Inflammatory macrophage treated with lipopolysaccharide for 4 hours (primary cell): ENCODE results near the gene HPCA.
A peak's percentile ranks its signal among the peaks of the same experiment; 100 is the strongest.

Experiments
- DNase-seq: peaks from one replicate; pipeline ENCODE4 v3.0.0-alpha.2; 2020

Gene HPCA

DNA sequence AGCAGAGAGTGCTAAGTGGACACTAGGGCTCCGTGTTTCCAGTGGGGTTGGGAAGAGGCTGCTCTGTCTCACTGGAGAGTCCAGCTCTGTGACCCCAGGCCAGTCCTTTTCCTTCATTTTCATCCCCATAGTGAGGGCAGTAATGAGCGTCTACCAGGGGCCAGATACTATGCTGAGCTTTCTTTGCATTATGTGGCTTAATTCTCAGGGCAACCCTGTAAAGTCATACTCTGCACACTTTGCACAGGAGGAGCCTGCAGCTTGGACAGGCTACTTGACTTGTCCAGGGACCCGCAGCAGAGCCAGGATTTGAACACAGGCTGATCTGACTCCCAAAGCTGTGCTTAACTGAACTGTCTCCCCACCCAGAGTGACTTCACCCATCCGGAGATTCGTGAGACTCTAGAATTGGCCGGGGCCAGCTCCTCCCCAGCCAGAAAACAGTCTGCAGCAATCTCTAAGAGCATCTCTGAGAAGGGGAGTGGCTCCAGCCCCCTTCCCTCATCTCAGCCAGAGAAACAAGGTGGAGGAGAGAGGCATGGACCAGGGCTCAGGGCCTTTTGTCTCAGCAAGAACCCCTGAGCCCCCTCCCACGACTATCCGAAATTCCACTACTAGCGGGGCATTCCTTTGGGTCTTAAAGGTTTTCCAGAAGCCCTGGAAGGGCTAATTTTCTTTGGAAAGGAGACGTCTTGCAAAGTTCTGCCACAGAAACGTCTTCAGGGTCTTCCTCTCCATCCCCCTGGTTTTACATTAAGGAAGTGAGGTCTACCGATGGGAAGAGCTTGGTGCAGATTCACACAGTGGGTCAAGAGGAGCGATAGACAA lies 14.7 kb upstream of the HPCA start:
- DNase-seq = no peak

DNA sequence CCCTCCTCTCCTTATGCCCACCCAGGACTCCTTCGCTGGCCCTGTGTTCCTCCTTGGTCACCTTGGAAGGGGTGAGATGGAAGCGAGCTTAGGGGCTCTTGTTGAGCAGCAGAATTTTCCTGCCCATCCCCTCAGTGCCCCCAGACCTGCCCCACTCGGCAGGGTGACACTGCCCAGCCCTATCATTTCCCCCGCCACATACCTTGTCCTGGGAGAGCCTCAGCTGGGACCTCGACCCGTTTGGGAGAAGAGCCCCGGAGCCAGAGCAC lies 14.2 kb upstream of the HPCA start:
- DNase-seq = no peak

DNA sequence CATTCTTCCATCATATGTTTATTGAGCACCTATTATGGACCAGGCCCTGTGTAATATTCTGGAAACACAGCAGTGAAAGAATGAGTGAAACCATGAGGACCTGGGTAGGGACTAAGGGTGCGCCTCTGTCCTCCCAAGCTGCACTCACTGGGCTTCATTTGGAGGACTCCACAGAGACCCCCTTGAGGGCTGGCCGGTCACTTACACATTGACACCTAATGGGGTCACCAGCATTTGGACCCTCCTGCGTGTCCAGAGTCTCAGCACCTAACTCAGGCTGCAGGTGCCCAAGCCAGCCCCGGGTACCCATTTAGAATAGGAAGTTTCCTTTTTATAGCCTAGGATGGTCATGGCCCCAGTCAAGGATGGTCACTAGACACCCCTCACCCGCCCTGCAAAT lies 12.8 kb upstream of the HPCA start:
- DNase-seq = no peak

DNA sequence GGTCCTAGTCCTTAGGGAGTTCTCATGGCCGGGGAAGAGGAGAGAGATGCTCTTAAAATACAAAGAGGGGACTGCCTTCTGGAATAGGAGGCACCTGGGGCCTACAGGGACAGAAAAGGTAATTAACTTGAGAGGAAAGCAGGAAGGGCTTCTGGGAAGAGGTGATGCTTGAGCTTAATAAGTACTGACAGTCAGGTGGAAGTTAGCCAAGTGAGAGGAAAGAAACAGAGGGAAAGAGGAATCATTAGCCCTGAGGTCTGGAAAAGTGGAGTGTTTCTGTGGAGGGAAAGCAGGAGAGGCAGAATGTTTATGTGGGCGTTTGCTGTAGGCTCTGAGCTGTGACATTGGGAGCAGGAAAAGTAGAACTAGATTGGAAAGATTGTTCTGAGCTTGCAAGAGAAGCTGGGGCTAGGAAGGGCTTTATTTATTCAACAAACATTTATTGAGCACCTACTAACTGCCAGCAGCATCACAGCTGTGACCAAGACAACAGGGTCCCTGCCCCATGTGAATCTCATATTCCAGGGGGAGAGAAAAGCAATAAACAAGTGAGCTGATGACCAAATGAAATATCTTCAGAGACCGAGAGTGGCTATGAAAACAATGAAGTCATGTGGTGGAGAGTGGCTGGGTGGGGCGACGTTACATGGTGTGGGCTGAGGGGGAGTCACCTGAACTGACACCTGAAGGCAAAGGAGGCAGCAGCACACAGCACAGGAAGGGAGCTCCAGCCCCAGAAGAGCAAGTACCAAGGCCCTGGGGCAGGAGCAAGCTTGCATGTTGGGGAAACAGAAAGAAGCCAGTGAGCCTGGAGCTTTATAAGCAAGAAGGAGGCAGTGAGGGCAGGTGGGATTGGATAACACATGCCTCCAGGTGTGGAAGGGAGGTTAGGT lies 11.2 kb upstream of the HPCA start:
- no peak for DNase-seq

DNA sequence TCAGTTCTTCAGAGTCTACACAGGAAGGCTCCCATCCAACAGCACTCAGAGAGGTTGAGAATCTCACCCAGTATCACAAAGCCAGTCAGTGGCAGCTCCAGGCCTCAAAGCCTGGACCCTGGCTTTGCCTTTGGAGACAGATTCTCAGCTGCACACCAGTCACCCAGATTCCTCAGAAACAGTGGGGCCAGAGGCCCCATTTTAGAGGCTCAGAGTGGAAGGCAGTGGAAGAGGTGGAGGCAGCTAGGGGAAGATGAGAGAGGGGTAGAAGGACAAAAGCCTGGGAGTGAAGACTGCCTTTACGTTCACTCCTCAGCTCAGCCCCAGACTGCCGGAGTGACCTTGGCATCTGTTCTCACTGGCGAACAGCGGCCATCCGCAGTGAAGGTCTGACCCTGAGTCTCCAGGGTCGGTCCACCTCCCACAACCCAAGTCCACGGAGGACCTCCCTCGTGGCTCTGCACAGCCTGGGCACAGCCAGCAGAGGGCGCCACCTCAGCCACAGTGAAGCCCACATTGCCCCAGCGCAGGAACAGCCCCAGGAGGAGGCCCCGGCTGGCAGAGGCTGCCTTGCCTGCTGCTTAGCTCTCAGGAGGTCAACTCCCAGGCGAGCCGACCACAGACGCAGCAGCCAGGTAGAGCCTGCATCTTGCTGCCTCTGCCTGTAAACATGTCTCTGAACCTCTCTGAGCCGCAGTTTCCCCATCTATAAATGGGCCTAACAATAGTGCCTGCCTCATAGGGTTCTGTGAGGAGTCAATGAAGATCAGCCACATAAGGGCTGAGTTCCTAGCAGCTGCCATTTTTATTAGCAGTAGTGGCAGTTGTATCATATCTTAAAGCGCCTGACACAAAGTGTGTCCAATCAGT lies 9.7 kb upstream of the HPCA start:
- peak; percentile 65 for DNase-seq

DNA sequence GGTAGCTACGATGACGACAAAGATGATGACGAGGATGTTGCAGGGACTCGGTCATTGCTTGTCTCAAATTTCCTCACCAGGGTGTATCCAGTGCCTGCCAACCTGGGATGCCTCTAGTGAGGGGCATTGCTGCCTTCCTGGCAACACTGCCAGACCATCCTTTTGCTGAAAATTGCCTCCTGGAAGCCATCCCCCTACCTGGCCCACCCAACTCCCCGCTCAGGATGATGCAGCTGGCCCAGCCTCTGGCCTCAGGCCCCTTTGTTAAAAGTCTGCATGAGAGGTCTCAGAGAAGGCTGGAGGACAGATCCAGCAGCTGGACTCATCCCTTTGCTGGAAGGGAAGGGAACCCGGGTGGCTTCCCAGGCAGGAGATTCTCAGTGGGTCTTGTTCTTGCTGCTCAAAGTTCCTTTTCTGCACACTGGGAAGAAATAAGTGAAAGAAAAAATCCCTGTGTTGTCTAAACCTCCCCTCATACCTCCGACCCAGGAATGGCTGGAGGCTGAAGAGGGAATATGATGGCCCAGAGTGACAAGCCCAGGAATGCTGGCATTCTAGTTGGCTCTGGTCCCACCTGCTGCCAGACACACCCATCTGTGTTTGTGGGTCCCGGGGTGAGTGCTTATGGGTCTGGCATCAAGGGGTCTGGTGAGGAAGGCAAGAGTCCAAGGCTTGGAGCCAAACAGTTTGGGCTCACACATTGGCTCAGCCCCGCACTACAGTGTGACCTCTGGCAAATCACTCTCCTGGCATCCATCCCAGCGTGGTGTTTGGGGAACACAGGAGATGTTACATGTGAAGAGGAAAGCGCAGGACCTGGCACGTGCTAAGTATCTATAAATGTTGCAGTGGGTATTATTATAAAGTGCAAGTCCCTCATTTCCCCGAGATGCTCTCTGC lies 8.8 kb upstream of the HPCA start:
- no peak for DNase-seq

DNA sequence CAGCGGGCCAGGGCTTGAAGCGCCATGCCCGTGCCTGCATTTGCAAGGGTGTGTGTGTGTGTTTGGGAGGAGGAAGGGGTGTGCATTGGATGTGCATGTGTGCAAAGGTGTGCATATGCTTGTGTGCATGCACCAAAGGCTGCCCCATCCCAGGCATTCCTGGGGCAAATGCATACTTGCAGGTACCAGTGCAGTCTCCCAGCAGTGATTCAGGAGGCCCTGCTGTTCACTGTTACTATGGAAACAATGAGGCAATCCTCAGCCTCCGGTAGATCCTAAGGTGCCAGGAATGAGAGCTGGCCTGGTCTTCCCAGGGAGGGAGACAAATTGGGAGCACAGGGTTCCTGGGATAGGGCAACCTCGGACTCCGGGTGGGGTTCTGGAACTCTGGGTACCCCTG lies 8.1 kb upstream of the HPCA start:
- no peak for DNase-seq

DNA sequence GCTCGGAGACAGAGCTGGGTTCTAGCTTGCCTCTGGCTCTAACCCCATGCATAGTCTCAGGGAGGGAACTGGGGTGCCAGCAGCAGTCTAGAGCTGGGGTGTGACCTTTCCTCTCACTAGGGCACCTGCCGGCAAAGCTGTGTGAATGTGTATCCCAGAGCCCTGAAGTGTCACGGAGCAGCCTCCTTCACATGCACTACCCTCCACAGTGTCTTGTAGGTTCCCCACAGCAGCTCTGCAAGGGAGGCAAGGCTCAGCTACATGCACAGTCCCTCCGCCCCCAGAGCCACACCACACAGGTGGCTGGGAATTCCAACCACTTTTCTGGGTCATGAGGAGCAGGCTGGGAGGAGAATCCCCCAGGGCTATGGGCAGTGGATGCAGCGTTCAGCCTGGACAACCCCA lies 7.7 kb upstream of the HPCA start:
- no peak for DNase-seq

DNA sequence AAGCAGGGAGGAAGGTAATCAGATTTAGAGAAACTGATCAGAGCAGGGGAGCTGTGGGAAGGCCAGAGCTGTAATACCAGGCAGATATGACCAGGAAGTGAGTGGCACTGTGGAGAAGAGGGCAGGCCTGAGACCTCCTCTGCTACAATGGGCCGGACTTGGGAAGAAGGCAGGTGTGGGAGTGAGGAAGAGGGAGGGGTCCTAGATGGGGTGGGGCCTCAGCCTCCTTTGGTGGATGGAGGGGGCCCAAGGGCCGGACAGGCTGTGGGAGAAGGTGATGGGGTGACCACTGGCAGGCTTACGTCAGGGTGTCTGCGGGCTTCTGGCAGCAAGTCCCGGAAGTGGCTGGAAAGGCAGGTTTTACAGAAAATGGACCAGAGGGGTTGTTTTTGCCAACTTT lies 5.0 kb upstream of the HPCA start:
- DNase-seq = no peak

DNA sequence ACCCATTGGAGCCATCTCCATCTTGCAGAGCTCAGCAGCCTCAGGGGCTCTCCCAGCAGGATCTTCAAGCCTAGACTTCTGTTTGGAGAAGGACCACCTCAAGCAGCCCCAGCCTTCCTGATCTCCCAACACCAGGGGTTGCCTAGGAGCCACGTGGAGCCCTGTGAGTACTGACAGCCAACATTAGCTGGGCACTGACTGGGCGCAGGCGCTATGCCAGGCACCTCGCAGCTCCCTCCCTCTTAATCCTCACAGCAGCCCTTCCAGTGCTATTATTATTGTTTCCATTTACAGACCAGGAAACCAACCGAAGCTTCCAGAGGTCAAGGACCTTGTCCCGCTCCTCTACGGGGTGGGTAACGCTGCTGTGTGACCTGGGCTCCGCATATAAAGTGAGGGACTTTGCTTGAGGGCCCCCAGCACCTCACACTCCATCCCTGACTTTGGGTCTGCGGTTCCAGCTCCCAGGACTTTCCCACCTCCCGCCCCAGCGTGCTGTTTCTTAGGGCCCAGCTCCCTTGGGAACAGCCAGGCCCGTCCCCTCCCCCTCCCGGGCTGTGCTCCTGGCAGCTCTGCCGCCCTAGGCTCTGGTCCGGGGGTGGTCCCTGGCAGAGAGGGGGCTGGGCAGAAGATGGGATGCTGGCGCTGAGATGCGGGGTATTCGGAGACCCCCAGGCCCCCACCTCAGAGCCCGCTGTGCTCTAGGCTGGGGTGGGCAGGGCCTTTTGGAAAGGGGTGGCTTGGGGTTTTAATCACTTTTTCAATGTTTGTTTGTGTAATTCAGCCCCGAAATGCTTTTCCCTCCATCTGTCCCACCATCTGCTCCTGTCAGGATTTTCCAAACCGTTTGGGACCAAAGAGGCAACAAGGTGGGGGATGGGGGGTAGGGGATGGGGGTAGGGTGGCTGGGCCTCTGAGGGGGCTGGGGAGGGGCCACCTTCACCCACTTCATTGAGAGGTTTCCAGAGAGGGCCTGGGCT lies 4.1 kb upstream of the HPCA start:
- no peak for DNase-seq

DNA sequence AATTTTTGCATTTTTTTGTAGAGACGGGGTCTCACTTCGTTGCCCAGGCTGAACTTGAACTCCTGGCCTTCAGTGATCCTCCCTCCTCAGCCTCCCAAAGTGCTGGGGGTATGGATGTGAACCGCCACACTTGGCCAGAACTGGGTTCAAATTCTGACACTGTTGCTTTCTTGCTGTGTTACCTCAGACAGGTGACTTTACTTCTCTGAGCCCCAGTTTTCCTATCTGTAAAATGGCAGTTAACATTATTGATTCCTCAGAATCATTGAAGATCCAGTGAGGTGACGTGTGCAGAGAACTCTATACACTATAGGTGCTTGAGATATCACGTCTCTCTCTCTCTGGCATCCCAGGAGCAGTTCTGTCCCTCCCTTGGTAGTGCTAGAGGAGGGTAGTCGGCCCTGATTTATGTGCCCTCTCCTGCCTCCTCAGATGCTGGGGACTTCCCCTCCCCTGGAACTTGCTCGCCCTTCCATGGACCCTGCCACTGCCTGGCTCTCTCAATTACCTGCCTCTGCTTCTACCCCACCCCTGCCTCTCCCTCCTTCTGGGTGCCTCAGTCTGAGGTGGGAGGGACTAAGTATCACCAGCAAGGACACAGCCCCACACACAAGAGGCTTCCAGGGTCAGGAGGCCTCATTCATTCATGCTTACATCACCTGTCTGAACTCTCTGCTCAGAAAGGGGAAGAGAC lies 2.8 kb upstream of the HPCA start:
- no peak for DNase-seq

DNA sequence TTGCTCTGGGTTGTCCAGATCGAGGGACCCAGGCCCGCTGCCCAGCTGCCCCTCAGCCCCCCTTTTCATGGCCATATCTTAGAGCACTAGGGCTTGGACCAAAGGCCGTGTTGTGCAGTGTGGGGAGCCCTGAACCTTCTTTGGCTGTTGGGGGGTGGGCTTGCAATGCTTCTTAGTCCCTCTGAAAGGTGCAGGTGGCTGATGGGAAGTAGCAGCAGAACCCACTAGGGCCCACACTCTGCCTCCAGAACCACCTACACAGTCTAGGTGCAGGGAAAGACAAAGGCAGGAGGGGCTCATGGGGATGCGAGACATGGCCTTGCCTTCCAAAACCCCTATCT lies 2.3 kb upstream of the HPCA start:
- no peak for DNase-seq

DNA sequence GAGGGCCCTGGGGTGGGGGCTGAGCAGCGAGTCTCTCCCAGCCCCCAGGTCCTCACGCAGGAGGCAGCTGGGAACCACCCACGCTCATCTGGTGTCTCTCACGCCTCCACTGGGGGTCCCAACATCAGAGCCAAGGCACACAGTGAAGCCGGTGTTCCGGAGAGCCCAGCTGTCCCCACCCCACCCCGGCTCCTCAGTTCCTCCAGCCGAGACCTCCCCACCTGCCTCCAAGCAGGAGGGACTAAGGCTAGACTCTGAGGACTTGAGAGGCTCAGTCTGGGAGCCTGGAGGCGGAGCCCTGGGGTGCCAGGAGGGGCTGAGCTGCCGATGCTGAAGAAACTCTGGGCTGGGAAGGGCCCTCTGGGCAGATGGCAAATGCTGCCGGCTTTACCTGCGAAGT lies 1.6 kb upstream of the HPCA start:
- no peak for DNase-seq

DNA sequence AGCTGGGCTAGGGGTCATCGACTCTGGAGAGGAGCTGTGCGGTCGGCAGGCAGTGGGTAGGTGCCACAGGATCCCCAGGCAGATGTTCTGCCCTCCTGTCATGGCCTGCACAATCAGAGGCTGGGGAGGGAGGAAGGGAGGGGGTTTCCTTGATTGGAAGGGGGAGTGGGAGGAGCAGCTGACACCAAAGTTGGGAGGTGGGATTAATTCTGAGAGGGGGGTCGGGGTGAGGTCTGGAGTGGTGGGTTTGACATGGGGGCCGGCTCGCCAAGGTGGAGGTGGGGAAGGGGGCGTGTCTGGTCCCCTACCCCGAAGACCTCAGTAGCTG lies 651 bp upstream of the HPCA start:
- DNase-seq = no peak

DNA sequence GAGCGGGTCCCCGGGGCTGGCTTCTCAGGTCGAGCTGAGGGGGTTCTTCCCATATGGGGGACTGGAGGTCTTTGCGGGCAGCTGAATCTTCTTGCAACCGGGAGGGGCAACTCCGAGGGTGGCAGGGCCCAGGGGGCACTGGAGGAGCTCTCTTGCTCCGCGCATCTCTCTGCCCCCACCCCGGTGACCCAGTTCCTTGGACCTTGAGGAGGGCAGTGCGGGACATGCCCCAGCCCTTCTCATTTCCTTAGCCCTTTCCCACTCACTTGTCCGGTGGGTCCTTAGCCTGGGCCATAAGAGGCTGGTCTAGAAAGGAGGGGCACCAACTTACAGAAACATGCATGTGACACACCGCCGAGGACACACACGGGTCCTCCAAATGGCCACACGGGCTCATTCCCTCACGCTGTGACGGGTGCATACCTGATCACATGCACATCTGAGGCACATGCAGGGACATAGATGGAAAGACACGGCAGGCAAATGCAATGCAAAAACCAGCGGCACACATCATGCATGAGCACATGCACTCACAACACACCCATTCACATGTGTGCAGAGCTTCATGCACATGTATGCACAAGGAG lies 630 bp downstream of the HPCA start:
- no peak for DNase-seq

DNA sequence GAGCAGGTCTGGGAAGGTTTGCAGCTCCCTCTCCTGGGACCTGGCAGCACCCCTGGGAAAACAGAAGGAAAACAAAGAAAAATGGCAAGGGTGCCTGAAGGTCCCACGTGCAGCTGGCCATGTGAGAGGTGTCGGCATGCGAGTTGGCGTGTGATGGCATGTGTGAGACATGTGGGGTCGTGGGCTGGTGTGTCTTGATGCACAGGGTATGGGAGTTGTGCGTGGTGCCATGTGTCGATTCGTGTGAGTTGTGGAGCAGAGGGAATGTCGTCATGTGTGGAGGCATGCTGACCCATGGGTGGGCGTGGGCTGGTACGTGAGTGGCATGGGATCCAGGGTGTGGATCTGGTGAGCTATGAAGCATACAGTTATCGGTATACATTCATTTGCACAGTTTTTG lies 1.3 kb downstream of the HPCA start:
- DNase-seq = no peak

DNA sequence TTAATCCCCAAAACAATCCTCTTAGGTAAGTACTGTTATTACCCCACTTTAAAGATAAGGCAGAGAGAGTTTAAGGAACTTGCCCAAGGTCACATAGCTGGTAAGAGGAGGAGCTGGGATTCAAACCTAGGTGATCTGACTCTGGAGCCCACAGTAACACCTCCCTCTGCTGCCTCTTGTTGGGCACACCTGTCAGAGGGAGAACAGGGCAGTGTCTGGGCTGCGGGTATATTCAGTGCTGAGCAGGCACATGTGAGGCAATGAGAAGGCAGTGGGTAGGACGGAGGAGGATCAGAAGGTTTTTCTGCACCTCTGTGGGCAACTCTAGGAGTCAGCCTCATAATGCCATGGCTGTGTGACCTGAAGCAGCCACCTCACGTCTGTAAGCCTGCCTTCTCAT lies 1.8 kb downstream of the HPCA start:
- DNase-seq = no peak

DNA sequence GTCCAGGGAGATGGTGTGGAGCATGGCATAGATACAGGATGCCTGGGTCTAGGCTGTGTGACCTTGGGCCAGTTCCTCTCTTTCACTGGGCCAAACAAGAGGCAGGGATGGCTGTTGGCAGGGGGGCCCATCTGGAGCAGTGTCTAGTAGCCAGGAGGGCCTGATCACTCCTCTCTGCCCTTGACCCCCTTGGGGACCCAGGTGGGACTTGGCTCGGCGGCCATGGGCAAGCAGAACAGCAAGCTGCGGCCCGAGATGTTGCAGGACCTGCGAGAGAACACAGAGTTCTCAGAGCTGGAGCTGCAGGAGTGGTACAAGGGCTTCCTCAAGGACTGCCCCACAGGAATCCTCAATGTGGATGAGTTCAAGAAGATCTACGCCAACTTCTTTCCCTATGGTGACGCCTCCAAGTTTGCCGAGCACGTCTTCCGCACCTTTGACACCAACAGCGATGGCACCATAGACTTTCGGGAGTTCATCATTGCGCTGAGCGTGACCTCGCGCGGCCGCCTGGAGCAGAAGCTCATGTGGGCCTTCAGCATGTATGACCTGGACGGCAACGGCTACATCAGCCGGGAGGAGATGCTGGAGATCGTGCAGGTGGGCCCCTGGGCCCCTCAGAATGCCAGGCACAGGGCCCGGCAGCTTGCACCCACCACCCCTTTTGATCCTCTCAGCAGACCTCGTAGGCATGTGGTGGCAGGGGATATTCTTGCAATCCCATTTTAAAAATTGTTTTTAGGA lies 2.6 kb downstream of the HPCA start:
- DNase-seq = no peak

DNA sequence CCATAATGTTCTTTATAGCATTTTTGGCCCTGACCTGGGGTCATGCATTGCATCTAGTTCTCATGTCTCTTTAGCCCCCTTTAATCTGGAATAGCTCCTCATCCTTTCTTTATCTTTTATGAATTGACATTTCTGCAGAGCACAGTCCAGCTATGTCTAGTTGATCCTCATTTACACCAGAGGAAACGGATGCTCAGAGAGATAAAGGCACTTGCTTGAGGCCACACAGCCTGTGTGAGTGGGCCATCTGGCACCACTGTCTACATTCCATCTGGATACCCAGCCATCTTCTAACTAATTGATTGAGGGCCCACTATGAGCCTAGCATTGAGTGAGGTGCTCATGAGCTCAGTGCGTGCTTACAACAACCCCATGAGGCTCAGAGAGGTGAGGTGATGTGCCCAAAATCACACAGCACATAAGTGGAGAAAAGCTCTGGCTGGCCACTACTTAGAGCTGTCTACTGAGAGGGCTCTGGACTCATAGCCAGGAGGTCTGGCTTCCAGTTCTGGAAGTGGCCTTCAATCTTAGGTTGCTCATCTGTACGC lies 3.5 kb downstream of the HPCA start:
- DNase-seq = no peak
